Measurements from ENCODE around the gene ARRDC3. TPM values are rescaled to one million over a fixed set of nuclear protein-coding genes. Genes with fewer than 3 reads are reported as not detected.

Gene ARRDC3
- total and polyA plus RNA-seq, 9 of the 15 experiments (the other 6 are each of a cell fraction or from before 2014, with no cell fraction given), result 15.3 to 58.1 (median 39.4) TPM

GRCh38 chr5:91362935-91363334, 20.2 kb downstream of the ARRDC3 start:
- POLR2A ChIA-PET, result interaction anchor here (1.8 kb wide), 1 partner anchor 10 kb away, joined by 6 read pairs; no protein-coding TSS in a partner anchor
- no peaks in the 10 kb centered on the region for H3K9me1 ChIP-seq (ENCODE audit: control insufficient read depth, insufficient read depth, low read length)
- H4K20me1 ChIP-seq (replicated peaks; ENCODE audit: control insufficient read depth, insufficient read depth, low read length), result no peaks in the 10 kb centered on the region
- ATAC-seq (no peak), DNase-seq (ENCODE audit: extremely low read depth in 1 of 4, low spot score in 3 of 4) (no peak), FAIRE-seq (no peak)
- no peak overlapping the region for H2AFZ ChIP-seq (ENCODE audit: low read depth, low read length)
- CTCF ChIA-PET (ENCODE audit: low intra/inter-chr PET ratio), result no interaction called here
- no peak overlapping the region for H3K27ac ChIP-seq (ENCODE audit: extremely low read depth, low read depth, low read length)
- intact Hi-C loops (cut with micrococcal nuclease), result no loop called here
- peaks cover 1% of the 10 kb centered on the region; the same call in 1 of the 3 replicates for H3K36me3 ChIP-seq (ENCODE audit: control insufficient read depth, insufficient read depth, low read length)
- TF ChIP-seq MAZ (CRISPR knock-in tag; conservative IDR thresholded peaks at IDR 0.05 in 1 of 2, IDR thresholded peaks at IDR 0.05 in 1 of 2) (no peak), ZNF174 (CRISPR knock-in tag; IDR thresholded peaks at IDR 0.05) (no peak), USF1 (CRISPR knock-in tag; IDR thresholded peaks at IDR 0.05) (no peak), SMARCA4 (IDR thresholded peaks at IDR 0.05) (no peak), GATAD2A (IDR thresholded peaks at IDR 0.05) (no peak), HMBOX1 (IDR thresholded peaks at IDR 0.05) (no peak), DDX20 (tag; IDR thresholded peaks at IDR 0.05; ENCODE audit: low read depth) (no peak), MTA2 (IDR thresholded peaks at IDR 0.05; ENCODE audit: low read depth) (no peak), PHF21A (IDR thresholded peaks at IDR 0.05; ENCODE audit: borderline replicate concordance, low read depth) (no peak), ZNF175 (CRISPR knock-in tag; IDR thresholded peaks at IDR 0.05; ENCODE audit: low read depth) (no peak), RBM22 (IDR thresholded peaks at IDR 0.05; ENCODE audit: low read depth, low read length, poor library complexity, severe bottlenecking) (no peak)
- no peak overlapping the region for H3K4me2 ChIP-seq (ENCODE audit: insufficient read depth, low read length)
- in situ Hi-C loops (cut with MboI), result no loop called here
- no peaks in the 10 kb centered on the region for H3K79me2 ChIP-seq (ENCODE audit: control insufficient read depth, insufficient read depth, low read length)
- no peak overlapping the region for H3K4me3 ChIP-seq
- BruUV-seq (replicated peaks), result no TSS peak
- no peaks in the 10 kb centered on the region for H3K4me1 ChIP-seq (replicated peaks in 1 of 2; ENCODE audit: control insufficient read depth in 2 of 2, insufficient read depth in 2 of 2, low read length in 2 of 2)
- H3K9me3 ChIP-seq (replicated peaks; ENCODE audit: control insufficient read depth, insufficient read depth, low read depth, low read length), result no peaks in the 10 kb centered on the region; the same call in 1 of the 2 replicates
- 87% methylated on average over 1 of the region's 1 CpG for WGBS (ENCODE audit: insufficient coverage, low coverage, missing lambda C conversion rate)
- no peaks in the 10 kb centered on the region for H3K27me3 ChIP-seq (ENCODE audit: control insufficient read depth in 2 of 2, insufficient read depth in 2 of 2, low read length in 2 of 2)
- H3K9ac ChIP-seq (ENCODE audit: insufficient read depth in 1 of 2, low read depth in 2 of 2, low read length in 2 of 2), result no peak overlapping the region
